Neutrophil (primary cell): ENCODE measurements around the gene RRAGD.

ENCODE experiments used
- H3K27ac ChIP-seq: fragments of 200-600 bp; sonication (generic); 2 replicates; pipeline ENCODE4 v1.5.1; 2016; ENCODE audit warnings: mild to moderate bottlenecking, moderate library complexity
- H3K27me3 ChIP-seq: fragments of 200-600 bp; sonication (generic); 2 replicates; pipeline ENCODE4 v1.6.0; 2016; ENCODE audit warnings: mild to moderate bottlenecking
- H3K36me3 ChIP-seq: fragments of 200-600 bp; sonication (generic); 2 replicates; pipeline ENCODE4 v1.5.1; 2017
- H3K4me1 ChIP-seq, 2 experiments: fragments of 200-600 bp in 1 of 2; sonication (generic) in 1 of 2; 1 replicate in 1 of 2; 2 replicates in 1 of 2; pipeline versions ENCODE4 v1.5.1 to v1.6.1; 2013 to 2016; ENCODE audit warnings: low read depth in 1 of 2, low read length in 1 of 2, mild to moderate bottlenecking in 1 of 2, moderate library complexity in 1 of 2; ENCODE audit not compliant: control insufficient read depth in 1 of 2, insufficient read depth in 1 of 2
- H3K4me3 ChIP-seq, 2 experiments: fragments of 200-600 bp in 1 of 2; sonication (generic) in 1 of 2; 1 replicate in 1 of 2; 2 replicates in 1 of 2; pipeline ENCODE4 v1.5.1; 2013 to 2016; ENCODE audit warnings: low read depth in 1 of 2, low read length in 1 of 2, mild to moderate bottlenecking in 1 of 2, moderate library complexity in 1 of 2
- H3K9me3 ChIP-seq: fragments of 200-600 bp; sonication (generic); 2 replicates; pipeline ENCODE4 v1.5.1; 2016
- CTCF ChIP-seq: fragments of 200-600 bp; sonication (generic); IDR thresholded peaks from 2 replicates; pipeline ENCODE4 v1.5.1; 2016; ENCODE audit warnings: antibody characterized with exemption

Gene RRAGD

GRCh38 chr6:89385846-89386245 is 26.2 kb downstream of the RRAGD start:
- no peak for TF ChIP-seq CTCF
- Histone ChIP-seq H3K4me1 (peaks cover 14 to 33% of the 10 kb centered on the region in 2 experiments), H3K4me3 (no peak overlapping the region), H3K9me3 (no peaks in the 10 kb centered on the region), H3K36me3 (peaks cover 26% of the 10 kb centered on the region), H3K27ac (peak overlapping the region; percentile 30), H3K27me3 (no peaks in the 10 kb centered on the region)

- Histone ChIP-seq H3K36me3 (peaks cover 26% of the 10 kb centered on the region), H3K27ac (peak overlapping the region; percentile 19), H3K4me3 (no peak overlapping the region), H3K4me1 (peaks cover 21 to 33% of the 10 kb centered on the region in 2 experiments), H3K27me3 (no peaks in the 10 kb centered on the region), H3K9me3 (no peaks in the 10 kb centered on the region)
- TF ChIP-seq CTCF = no peak
Observed at GRCh38 chr6:89385156-89385667, 26.9 kb downstream of the RRAGD start.

GRCh38 chr6:89381031-89381430 is 31.0 kb downstream of the RRAGD start:
- H3K36me3 ChIP-seq = peaks cover 18% of the 10 kb centered on the region
- no peaks in the 10 kb centered on the region for H3K27me3 ChIP-seq
- H3K4me3 ChIP-seq = no peak overlapping the region
- no peak for TF ChIP-seq CTCF
- peaks cover 54 to 57% of the 10 kb centered on the region in 2 experiments for H3K4me1 ChIP-seq
- no peaks in the 10 kb centered on the region for H3K9me3 ChIP-seq
- H3K27ac ChIP-seq = peak overlapping the region; percentile 89

- Histone ChIP-seq H3K9me3 (no peaks in the 10 kb centered on the region), H3K4me3 (peak overlapping the region; percentile 32 to 53), H3K36me3 (peaks cover 6% of the 10 kb centered on the region), H3K27ac (peak overlapping the region; percentile 89), H3K4me1 (peaks cover 68 to 71% of the 10 kb centered on the region in 2 experiments), H3K27me3 (no peaks in the 10 kb centered on the region)
- TF ChIP-seq CTCF = no peak
Observed at GRCh38 chr6:89379281-89379680, 32.8 kb downstream of the RRAGD start.

- Histone ChIP-seq H3K27me3 (no peaks in the 10 kb centered on the region), H3K4me1 (peaks cover 68 to 71% of the 10 kb centered on the region in 2 experiments), H3K9me3 (no peaks in the 10 kb centered on the region), H3K27ac (peak overlapping the region; percentile 89), H3K36me3 (peaks cover 4% of the 10 kb centered on the region), H3K4me3 (peak overlapping the region; percentile 32 to 53)
- no peak for TF ChIP-seq CTCF
Observed at GRCh38 chr6:89378628-89379027, 33.4 kb downstream of the RRAGD start.
